PFSK-1 (cell line): ENCODE data around the gene ITCH.

Source experiments
- POLR2AphosphoS5 ChIP-seq: IDR thresholded peaks from 2 replicates; pipeline ENCODE4 v1.6.1; 2012; ENCODE audit warnings: low read depth, mild to moderate bottlenecking, control low read depth, low read length, moderate library complexity
- SIN3A ChIP-seq: IDR thresholded peaks from 2 replicates; pipeline ENCODE4 v1.6.1; 2012; ENCODE audit warnings: mild to moderate bottlenecking, low read length, moderate library complexity, borderline replicate concordance; ENCODE audit not compliant: insufficient read depth
- TAF1 ChIP-seq: IDR thresholded peaks from 2 replicates; pipeline ENCODE4 v1.6.1; 2012; ENCODE audit warnings: low read length, control low read depth, borderline replicate concordance; ENCODE audit not compliant: insufficient read depth

DNA sequence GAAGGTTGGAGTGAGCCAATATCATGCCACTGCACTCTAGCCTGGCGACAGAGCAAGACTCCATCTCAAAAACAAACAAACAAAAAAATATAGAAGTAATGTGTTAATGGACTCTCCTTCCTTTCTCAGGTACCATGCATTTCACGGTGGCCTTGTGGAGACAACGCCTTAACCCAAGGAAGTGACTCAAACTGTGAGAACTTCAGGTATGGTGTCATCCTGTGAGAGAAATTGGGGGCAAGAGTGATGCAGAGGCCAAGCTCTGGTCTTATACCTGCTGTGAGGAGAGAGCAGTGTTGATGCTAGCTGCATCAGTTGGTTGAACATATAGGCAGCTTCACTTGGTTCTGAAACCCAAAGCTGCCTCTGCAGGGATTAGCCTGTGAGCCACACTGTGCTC is 6.2 kb downstream of the ITCH start:
- no peak for TF ChIP-seq POLR2AphosphoS5
- TF ChIP-seq SIN3A: no peak
- TF ChIP-seq TAF1: no peak
